GM23338 (cell line): ENCODE data around the gene NELFE. TPM values are rescaled to one million over a fixed set of nuclear protein-coding genes. Genes with fewer than 3 reads are reported as not detected.
"Not testable (repeated sequence)": the region's sequence is repeated elsewhere in the genome, so short reads cannot be mapped to it uniquely, and the experiment has no call there.

ENCODE experiments used
- ATAC-seq: fragments of 200-7000 bp; cut with Tn5 transposase; 3 replicates; pipeline ENCODE4 v1.9.1; 2020
- DNase-seq: peaks from one replicate; pipeline ENCODE4 v3.0.0-alpha.2; 2015; ENCODE audit warnings: low spot score
- H2AFZ ChIP-seq: fragments of 200-600 bp; sonication (generic); 2 replicates; pipeline ENCODE4 v1.8.0; 2016; ENCODE audit warnings: antibody characterized with exemption, mild to moderate bottlenecking, moderate library complexity
- H3F3A ChIP-seq: fragments of 200-600 bp; sonication (generic); replicated peaks from 2 replicates; pipeline ENCODE4 v1.8.0; 2017; ENCODE audit warnings: antibody characterized with exemption, mixed run types, low read depth
- H3K27ac ChIP-seq: fragments of 200-600 bp; sonication (generic); 2 replicates; pipeline ENCODE4 v1.6.1; 2016; ENCODE audit warnings: low read depth
- H3K27me3 ChIP-seq: fragments of 200-600 bp; sonication (generic); 2 replicates; pipeline ENCODE4 v1.8.0; 2016; ENCODE audit warnings: mild to moderate bottlenecking, mixed run types, moderate library complexity; ENCODE audit not compliant: insufficient read depth
- H3K36me3 ChIP-seq: fragments of 200-600 bp; sonication (generic); 2 replicates; pipeline ENCODE4 v1.8.0; 2016; ENCODE audit warnings: mild to moderate bottlenecking; ENCODE audit not compliant: insufficient read depth
- H3K4me1 ChIP-seq: fragments of 200-600 bp; sonication (generic); 2 replicates; pipeline ENCODE4 v1.8.0; 2016; ENCODE audit warnings: mild to moderate bottlenecking, moderate library complexity; ENCODE audit not compliant: insufficient read depth
- H3K4me2 ChIP-seq: fragments of 200-600 bp; sonication (generic); 2 replicates; pipeline ENCODE4 v1.7.1; 2017; ENCODE audit warnings: mixed run types
- H3K4me3 ChIP-seq: fragments of 200-600 bp; sonication (generic); 2 replicates; pipeline ENCODE4 v1.6.1; 2016; ENCODE audit warnings: mixed run types
- H3K79me2 ChIP-seq: fragments of 200-600 bp; sonication (generic); replicated peaks from 2 replicates; pipeline ENCODE4 v1.8.0; 2017; ENCODE audit warnings: mild to moderate bottlenecking; ENCODE audit not compliant: insufficient read depth
- H3K9me2 ChIP-seq: fragments of 200-600 bp; sonication (generic); 2 replicates; pipeline ENCODE4 v1.8.0; 2017; ENCODE audit not compliant: insufficient read depth
- H4K20me1 ChIP-seq: fragments of 200-600 bp; sonication (generic); replicated peaks from 2 replicates; pipeline ENCODE4 v1.8.0; 2017; ENCODE audit warnings: mild to moderate bottlenecking; ENCODE audit not compliant: insufficient read depth
- H3K27ac Mint-ChIP-seq: 2 replicates; pipeline ENCODE4 v1.8.0; 2020; ENCODE audit warnings: inconsistent platforms, mild to moderate bottlenecking, moderate library complexity, mixed read lengths
- H3K27me3 Mint-ChIP-seq: 3 replicates; pipeline ENCODE4 v1.8.0; 2022; ENCODE audit warnings: low read depth, mild to moderate bottlenecking, moderate library complexity, mixed read lengths, inconsistent platforms; ENCODE audit not compliant: insufficient read depth, poor library complexity
- H3K36me3 Mint-ChIP-seq: 3 replicates; pipeline ENCODE4 v1.8.0; 2021; ENCODE audit warnings: low read depth, mild to moderate bottlenecking, inconsistent platforms, moderate library complexity, mixed read lengths
- H3K4me1 Mint-ChIP-seq: 3 replicates; pipeline ENCODE4 v1.8.0; 2020; ENCODE audit warnings: mild to moderate bottlenecking, inconsistent platforms, mixed read lengths
- H3K4me3 Mint-ChIP-seq: 3 replicates; pipeline ENCODE4 v1.8.0; 2021; ENCODE audit warnings: moderate library complexity, mild to moderate bottlenecking, inconsistent platforms, mixed read lengths
- H3K9me3 Mint-ChIP-seq: 3 replicates; pipeline ENCODE4 v1.8.0; 2020; ENCODE audit warnings: moderate library complexity, mild to moderate bottlenecking, inconsistent platforms, mixed read lengths
- polyA plus RNA-seq: library from polyadenylated mRNA; unstranded; fragments of >200 nt; fragmentation: Nextera tagmentation; extraction: Ambion mirVana; gene quantifications from 2 replicates; pipeline ENCODE4 v1.2.1, GENCODE V29; 2016
- total RNA-seq: library from RNA; depleted of rRNA; stranded (reverse); fragments of >200 nt; shearing (Covaris generic); gene quantifications from 2 replicates; pipeline ENCODE4 v1.2.3, GENCODE V29; 2014

The NELFE gene
- total and polyA plus RNA-seq, 2 experiments from 2014 or later: 64.0 to 93.4 TPM

GRCh38 chr6:31996385-31996784 is 37.6 kb upstream of the NELFE start:
- H3K79me2 ChIP-seq, H3K27ac ChIP-seq, H3K4me3 Mint-ChIP-seq, ATAC-seq, H3K4me3 ChIP-seq, H3K36me3 Mint-ChIP-seq, H3K4me1 ChIP-seq, DNase-seq, H3K4me2 ChIP-seq, H2AFZ ChIP-seq, H3F3A ChIP-seq, H3K27me3 Mint-ChIP-seq, H3K27ac Mint-ChIP-seq, H3K9me2 ChIP-seq, H3K9me3 Mint-ChIP-seq, H3K27me3 ChIP-seq, H4K20me1 ChIP-seq, H3K36me3 ChIP-seq, H3K4me1 Mint-ChIP-seq: not testable (repeated sequence)

GRCh38 chr6:31994421-31994820 is 35.6 kb upstream of the NELFE start:
- H3K4me2 ChIP-seq, H3K4me1 Mint-ChIP-seq, H3K27me3 Mint-ChIP-seq, H3K9me3 Mint-ChIP-seq, DNase-seq, H3K4me3 Mint-ChIP-seq, H3K9me2 ChIP-seq, H3K36me3 ChIP-seq, ATAC-seq, H3K4me3 ChIP-seq, H3F3A ChIP-seq, H3K27me3 ChIP-seq, H3K27ac ChIP-seq, H4K20me1 ChIP-seq, H3K27ac Mint-ChIP-seq, H3K79me2 ChIP-seq, H3K36me3 Mint-ChIP-seq, H3K4me1 ChIP-seq, H2AFZ ChIP-seq: not testable (repeated sequence)

GRCh38 chr6:31989363-31989762 is 30.6 kb upstream of the NELFE start:
- not testable (repeated sequence) for H3F3A ChIP-seq, H3K36me3 Mint-ChIP-seq, H3K4me3 ChIP-seq, DNase-seq, H3K4me1 ChIP-seq, H3K4me2 ChIP-seq, H2AFZ ChIP-seq, H3K27me3 ChIP-seq, H3K27ac ChIP-seq, H3K27me3 Mint-ChIP-seq, H3K4me3 Mint-ChIP-seq, H3K9me2 ChIP-seq, H3K27ac Mint-ChIP-seq, H3K79me2 ChIP-seq, H3K36me3 ChIP-seq, H3K9me3 Mint-ChIP-seq, H3K4me1 Mint-ChIP-seq, H4K20me1 ChIP-seq
- peak; percentile 80 for ATAC-seq

- not testable (repeated sequence) for H3K4me2 ChIP-seq, H3K9me2 ChIP-seq, H3F3A ChIP-seq, H3K36me3 ChIP-seq, H4K20me1 ChIP-seq, H3K27me3 Mint-ChIP-seq, ATAC-seq, H3K79me2 ChIP-seq, DNase-seq, H3K4me1 ChIP-seq, H3K27ac ChIP-seq, H2AFZ ChIP-seq, H3K4me3 Mint-ChIP-seq, H3K27ac Mint-ChIP-seq, H3K4me1 Mint-ChIP-seq, H3K4me3 ChIP-seq, H3K27me3 ChIP-seq
- Mint-ChIP-seq H3K9me3 (peaks cover 14% of the 10 kb centered on the region), H3K36me3 (peaks cover 13% of the 10 kb centered on the region; the same call in 2 of the 3 replicates)
These were observed 23.0 kb upstream of the NELFE start, which contains the start of gene C4A for GRCh38 chr6:31981744-31982143. TSS of gene C4A (plus strand) at chr6:31982057. CDS start at chr6:31982108, 51 bp downstream.

GRCh38 chr6:31980998-31981397 is 22.2 kb upstream of the NELFE start:
- H3K4me1 Mint-ChIP-seq, DNase-seq, H3K4me3 ChIP-seq, H3K27me3 Mint-ChIP-seq, H4K20me1 ChIP-seq, ATAC-seq, H3K79me2 ChIP-seq, H3K27ac ChIP-seq, H3K4me3 Mint-ChIP-seq, H3K9me2 ChIP-seq, H3K27me3 ChIP-seq, H3K27ac Mint-ChIP-seq, H3K36me3 ChIP-seq, H2AFZ ChIP-seq, H3F3A ChIP-seq, H3K4me2 ChIP-seq, H3K4me1 ChIP-seq: not testable (repeated sequence)
- peaks cover 14% of the 10 kb centered on the region; the same call in 2 of the 3 replicates for H3K36me3 Mint-ChIP-seq
- peaks cover 16% of the 10 kb centered on the region for H3K9me3 Mint-ChIP-seq

- not testable (repeated sequence) for H3K9me2 ChIP-seq, H3K27ac Mint-ChIP-seq, H3K4me1 ChIP-seq, H3K4me3 ChIP-seq, H3K27me3 Mint-ChIP-seq, ATAC-seq, H3F3A ChIP-seq, H3K79me2 ChIP-seq, H3K4me2 ChIP-seq, H4K20me1 ChIP-seq, H3K36me3 ChIP-seq, H3K27ac ChIP-seq, H3K27me3 ChIP-seq, H3K4me1 Mint-ChIP-seq, H3K4me3 Mint-ChIP-seq, H2AFZ ChIP-seq, DNase-seq
- Mint-ChIP-seq H3K9me3 (peaks cover 20% of the 10 kb centered on the region), H3K36me3 (peaks cover 18% of the 10 kb centered on the region; the same call in 2 of the 3 replicates)
These were observed 21.6 kb upstream of the NELFE start for GRCh38 chr6:31980195-31980876.
